Activated T-helper 1 cell treated with anti-CD3 and anti-CD28 coated beads, Interleukin-2, amount 50 U/mL, for 16 hours (primary cell): Measurements from ENCODE around the gene EYS.

Source experiments
- DNase-seq, 2 donors: peaks; one replicate each; pipeline ENCODE4 v3.0.0-alpha.2; 2020; ENCODE audit warnings: low read depth in 1 of 2, low spot score in 1 of 2

EYS gene

DNA sequence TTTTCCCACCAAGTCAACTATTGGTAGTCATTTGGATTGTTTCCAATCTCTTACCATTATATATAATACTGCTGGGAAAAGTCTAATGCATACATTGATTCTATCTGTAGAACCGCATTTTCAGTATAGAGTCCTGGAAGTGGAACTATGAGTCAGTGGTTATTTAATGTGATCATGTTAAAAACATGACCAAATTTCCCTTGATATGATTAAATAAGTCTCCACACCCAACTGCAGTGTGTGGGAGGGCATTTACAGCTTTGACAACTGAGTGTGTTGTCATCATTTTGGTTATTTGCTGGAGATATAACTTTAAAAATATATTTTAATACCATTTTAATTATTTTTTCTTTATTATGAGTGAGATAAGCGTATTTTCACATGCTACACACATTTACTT lies 1027.6 kb downstream of the EYS start:
- DNase-seq, result no peak

GRCh38 chr6:64672651-64673050 lies 1034.4 kb downstream of the EYS start:
- DNase-seq, result no peak

- no peak for DNase-seq
These were observed 1034.9 kb downstream of the EYS start for GRCh38 chr6:64672131-64672530.

DNA sequence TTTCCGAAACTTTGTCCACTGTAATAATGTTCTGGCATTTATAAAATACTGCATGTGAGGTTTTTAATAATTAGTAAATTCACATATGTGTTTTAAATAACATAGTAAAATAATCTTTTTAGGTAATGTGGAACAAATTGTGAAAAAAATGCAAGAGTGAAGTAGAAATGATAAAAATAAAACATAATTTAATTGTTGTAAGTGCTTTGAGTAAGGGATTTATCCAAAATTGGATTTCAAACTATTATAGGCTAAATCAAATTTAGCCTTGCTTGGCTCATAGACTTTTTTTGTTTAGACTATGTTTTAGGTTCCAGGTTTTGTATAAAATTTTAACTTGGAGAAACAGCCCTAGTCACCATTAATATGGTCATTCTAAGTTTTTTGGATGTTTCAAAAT lies 1041.9 kb downstream of the EYS start:
- no peak for DNase-seq

GRCh38 chr6:64664480-64664879 lies 1042.5 kb downstream of the EYS start:
- no peak for DNase-seq

DNA sequence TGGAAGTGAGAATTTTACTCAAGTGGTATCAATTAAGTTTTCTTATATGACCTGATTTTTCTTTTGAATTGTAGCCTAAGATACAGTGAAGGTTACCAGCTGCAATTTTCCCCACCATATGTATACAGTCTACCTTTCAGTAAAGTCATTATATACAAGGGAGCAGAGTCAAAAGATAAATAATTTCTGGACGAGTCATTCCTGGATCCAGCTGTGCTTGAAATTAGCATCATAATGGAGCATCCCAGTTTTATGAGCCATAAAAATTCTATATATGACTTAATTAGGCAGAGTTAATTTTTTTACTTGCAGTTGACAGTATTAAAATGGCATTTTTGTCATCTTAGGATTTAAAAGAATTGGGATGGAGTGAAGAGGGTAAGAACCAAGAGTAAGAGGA lies 1063.0 kb downstream of the EYS start:
- DNase-seq, result no peak

DNA sequence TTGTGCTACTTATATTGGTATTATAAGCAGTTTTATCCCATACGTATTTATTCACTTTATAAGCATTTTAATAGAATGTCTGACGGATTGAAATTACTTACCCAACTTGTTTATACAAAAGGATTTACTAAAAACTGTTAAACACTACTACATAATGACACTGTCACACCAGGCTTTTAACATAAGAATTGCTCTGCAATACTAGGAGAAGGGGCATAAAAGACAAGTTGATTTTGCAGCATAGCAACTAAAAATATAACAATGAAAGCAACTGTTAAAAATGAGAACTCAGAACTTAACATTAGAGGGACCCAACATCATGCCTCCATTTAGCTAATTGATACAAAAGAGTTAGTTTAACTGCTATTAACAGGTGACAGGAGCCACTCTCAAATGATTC lies 1076.1 kb downstream of the EYS start:
- DNase-seq, result no peak

DNA sequence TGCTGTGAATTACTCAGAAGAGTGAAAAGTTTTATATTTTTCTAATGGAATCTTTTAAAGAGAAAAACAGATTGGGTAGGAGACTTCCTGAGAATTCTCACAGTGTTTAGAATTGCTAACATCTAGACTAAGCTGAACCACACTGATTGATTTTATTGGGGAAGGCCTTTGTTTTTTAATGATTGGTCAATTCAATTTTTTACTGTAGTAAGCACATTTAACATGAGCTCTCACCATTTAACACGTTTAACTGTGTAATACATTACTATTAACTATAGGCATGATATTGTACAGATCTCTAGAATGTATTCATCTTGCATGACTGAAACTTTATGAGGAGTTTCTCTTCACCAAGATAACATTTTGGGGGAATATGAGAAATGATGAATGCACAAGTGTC lies 1084.1 kb downstream of the EYS start:
- DNase-seq, result no peak

DNA sequence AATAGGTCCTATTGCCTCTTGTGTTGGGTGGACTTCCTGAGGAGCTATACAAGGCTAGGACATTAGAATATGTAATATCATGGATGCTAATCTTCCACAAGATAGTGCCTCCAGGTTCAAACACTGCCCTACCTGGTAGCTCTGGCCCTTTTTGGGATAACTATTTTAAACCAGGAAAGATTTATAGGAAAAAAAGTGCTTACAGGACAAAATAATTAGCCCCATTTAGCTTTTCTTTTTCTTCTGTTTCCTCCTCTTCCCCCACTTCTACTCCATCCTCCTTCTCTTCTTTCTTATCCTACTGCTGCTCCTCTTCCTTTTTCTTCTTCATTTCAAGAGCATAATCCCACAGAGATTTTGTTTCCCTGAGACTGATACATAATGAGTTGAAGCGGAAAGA lies 1104.0 kb downstream of the EYS start:
- no peak for DNase-seq

- no peak for DNase-seq
These were observed 1115.4 kb downstream of the EYS start for GRCh38 chr6:64591676-64592036.

DNA sequence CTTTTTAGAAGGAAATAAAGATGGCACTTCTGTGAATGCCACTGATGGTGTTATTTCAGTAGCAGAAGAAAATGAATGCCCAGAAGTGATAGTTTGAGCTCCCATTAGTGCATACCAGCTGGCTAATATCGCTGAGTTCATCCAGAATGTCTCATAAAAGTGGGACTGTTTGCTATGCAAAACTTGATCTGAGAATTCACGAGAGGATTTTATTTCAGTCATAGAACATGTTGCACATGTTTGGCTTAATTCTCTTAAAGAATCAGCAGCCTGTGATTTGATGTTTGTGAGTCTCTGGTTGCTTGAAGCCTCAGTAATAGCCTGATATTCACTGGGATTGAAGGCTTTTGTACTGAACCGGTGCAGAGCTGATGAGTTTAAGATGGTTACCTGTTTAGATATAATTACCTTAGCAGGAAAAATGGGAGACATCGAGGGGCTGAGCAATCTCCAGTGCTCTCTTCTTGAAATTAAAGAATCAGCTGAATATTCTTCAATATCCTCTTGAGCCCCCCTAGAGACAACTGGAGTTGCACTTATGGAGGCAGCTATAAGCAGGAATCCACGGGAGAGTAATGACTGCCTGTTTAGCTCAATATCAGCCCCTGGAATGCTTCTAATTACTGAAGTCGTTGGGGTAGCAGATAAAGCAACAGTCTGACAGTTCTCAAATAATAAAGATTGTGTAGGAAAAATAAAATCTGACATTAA lies 1115.9 kb downstream of the EYS start:
- DNase-seq, result no peak

DNA sequence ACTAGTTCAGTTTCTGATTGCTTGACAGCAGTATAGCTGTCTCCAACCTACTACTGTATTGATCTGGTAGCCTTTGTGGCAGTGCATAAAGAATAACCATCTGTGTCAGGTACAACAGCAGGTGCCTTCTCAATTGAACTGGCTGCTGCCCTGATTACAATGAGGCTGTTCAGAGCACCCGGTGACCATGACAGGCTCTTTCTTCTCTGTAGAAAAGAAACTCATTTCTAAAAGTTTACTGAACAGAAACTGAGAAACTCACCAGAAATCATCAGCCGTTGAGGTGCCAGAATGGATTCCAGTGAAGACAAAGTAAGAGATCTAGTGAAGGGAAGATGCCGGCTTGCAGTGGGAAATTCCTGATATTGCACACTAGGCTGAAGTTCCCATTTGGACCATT lies 1117.1 kb downstream of the EYS start:
- DNase-seq, result no peak

DNA sequence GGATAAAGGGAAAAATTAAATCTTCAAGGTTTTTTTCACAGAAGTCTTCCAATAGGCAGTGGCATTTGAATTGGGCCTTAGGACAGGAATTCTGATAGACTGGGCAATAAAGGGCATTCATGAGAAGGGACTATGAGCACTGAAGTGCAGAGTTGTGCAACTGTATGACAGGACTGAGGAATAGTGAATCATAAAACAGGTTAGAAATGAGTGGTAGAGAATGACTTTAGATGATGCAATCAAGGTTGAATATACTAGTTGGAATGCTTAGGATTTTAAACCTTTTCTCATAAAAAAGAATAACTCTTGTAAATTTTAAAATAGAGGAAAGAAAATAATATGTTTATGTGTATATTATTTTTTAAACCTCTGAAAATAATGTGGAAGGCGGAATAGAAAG lies 1126.7 kb downstream of the EYS start:
- DNase-seq, result no peak

DNA sequence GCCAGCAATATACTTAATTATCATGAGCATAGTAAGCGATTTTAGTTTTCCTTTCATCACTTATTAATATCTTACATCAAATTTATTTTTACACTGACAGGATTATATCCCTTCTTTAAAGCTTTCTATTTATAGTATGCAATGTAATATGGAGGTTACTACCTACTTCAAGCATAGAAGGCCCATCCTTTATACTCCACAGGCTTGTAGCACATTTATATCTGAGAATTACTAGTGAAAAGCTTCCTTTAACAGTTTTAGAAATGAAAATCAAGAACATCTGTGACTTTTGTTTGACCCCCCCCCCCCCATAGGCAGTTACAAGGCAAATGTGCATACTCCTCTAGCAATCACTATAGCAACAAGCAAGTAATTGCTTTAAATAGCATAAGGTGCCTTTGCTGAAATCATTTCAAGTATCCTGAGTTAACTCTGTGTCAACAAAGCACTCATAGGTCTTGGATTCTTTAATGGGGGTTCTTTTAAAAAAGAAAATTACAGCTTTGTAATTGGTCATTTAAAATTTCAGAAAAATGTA lies 1153.7 kb downstream of the EYS start:
- DNase-seq, result no peak

GRCh38 chr6:64547594-64548268 lies 1159.3 kb downstream of the EYS start:
- no peak for DNase-seq

- DNase-seq, result no peak
These were observed 1167.1 kb downstream of the EYS start for GRCh38 chr6:64539917-64540316.

DNA sequence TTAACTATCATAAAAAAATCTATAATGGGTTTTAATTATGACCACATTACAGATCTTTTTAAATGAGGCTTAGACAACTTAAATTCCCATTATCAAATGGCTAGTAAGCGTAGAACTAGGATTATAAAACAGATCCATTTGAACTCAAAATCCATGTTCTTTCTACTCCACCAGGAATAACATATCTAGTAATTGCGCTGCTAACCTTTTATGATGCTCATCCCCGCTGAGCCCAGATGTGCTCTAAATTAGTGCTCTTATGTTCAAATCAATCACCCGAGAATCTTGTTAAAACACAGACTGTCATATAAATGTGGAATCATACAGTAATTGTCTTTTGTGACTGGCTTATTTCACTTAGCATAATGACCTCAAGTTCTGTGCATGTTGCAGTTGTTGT lies 1168.3 kb downstream of the EYS start:
- no peak for DNase-seq

- no peak for DNase-seq
These were observed 1179.1 kb downstream of the EYS start for GRCh38 chr6:64527899-64528298.

DNA sequence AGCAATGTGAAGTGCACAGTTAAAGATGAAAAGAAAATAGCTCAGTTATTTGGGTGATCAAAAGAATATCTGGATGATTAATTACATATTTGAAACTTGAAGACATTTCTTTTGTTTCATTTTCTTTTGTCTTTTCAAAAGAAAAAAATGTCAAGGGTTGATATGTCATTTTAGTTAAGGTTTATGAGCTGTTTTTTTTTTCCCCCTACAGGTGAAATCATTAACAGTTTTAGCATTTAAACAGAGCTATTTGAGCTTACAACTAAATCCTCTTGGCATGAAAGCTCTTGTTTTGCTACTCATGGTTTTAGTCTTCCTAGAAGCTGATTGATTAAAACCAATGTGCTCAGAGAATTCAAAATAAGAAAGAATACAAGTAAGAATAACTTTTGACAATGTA lies 1184.2 kb downstream of the EYS start:
- no peak for DNase-seq

GRCh38 chr6:64520050-64520449 lies 1187.0 kb downstream of the EYS start:
- no peak for DNase-seq

DNA sequence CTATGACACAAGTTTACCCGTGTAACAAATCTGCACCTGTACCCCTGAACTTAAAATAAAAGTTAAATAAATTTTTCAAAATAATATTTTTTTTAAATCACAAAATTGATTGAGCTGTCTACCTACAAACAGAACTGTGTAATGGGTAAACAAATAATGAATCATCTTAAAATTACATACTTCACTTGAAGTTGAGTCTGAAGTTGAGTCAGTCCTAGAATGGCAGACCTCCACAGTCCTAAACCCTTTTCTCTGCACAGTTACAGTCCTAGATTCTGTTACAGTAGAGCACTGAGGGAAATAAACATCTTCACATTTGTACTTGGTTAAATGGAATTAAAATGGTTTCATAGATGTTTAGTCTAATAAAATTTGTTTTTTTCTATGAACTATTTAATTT lies 1190.6 kb downstream of the EYS start:
- no peak for DNase-seq

DNA sequence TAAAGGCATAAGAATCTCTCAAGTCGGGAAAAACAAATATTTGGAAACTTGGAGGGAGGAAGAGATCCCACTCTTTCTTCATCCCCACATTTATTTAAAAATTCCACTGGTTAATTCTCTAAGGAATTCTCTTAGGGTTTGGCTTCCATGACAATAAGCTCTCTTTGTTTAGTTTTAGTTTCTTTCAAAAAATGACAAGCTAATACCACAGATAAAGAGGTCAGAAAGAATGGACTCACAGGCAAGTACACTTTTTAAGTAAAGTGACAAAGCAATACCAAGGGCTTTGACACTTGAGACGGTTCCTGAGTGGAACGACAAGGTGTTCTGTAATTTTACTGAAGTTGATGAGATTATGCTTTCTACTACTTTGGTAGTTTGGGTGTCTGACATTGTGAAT lies 1199.4 kb downstream of the EYS start:
- DNase-seq, result no peak

GRCh38 chr6:64505312-64505711 lies 1201.7 kb downstream of the EYS start:
- DNase-seq, result no peak
